ENCODE measurements around the gene ORM1. TPM values are rescaled to one million over a fixed set of nuclear protein-coding genes. Genes with fewer than 3 reads are reported as not detected.

The ORM1 gene
- polyA plus RNA-seq, 4 donors, result 0.15 to 6.9 (median 1.3) TPM; not detected in 1

DNA sequence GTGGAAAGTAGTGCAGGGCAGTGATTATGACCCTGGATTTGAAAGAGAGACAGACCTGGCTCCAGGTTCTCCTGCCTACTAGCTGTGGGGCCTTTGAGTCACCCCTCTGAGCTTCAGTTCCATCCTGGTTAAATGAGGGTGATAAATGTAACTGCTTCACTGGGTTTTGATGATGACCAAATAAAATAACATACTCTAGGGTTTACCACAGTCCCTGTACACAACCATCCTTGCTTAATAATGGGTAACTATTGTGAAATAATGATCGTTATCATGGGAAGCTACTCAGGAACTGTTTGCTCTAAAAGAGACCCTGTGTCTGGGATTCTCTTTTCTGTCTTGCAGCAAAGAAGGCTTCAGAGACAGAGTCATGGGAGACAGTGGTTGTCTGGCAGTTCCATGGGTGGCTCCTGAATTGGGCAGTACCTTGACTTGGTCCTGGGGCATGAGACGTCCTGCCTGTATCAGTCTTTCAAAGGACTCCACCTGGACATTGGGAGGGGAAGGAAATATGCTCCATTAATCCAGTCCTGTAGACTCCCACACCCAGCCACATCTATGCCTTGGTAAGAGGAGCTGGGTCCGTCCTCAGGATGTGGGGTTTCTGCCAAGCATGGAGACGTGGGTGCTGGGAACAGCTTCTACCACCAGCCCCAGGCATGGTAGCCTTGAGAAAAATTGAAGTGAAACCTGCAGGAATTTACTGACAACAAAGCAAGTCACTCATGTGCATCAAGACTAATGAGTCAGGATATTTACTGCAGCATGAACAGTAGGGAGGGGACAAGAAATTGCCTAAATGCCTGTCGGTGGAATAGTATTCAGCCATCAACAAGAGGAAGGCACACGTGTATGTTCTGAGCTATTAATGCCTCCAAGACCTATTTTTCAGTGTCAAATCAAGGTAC, 41.5 kb downstream of the ORM1 start:
- H3K4me1 ChIP-seq (ENCODE audit: control insufficient read depth in 3 of 3, insufficient read depth in 2 of 3, low read depth in 1 of 3, low read length in 2 of 3), result peaks cover 0 to 8% (median 1%) of the 10 kb centered on the region in 3 donors
- WGBS, 3 donors, result 57 to 65% (median 62%) methylated on average over 6 of the region's 6 CpGs
- DNase-seq (no peak), FAIRE-seq (no peak)
- H3K36me3 ChIP-seq (ENCODE audit: control insufficient read depth in 3 of 3, insufficient read depth in 2 of 3, low read depth in 1 of 3, low read length in 3 of 3), result peaks cover 12 to 58% (median 27%) of the 10 kb centered on the region in 3 donors
- H3K27me3 ChIP-seq (ENCODE audit: control insufficient read depth in 3 of 3, insufficient read depth in 3 of 3, low read length in 3 of 3), result no peaks in the 10 kb centered on the region
- no peak overlapping the region for H3K4me3 ChIP-seq (ENCODE audit: low read depth in 1 of 3, low read length in 3 of 3)
- peak overlapping the region in 1 of 3 donors; percentile 87 for H3K27ac ChIP-seq (ENCODE audit: low read depth in 1 of 3, low read length in 2 of 3)
- no peaks in the 10 kb centered on the region for H3K9me3 ChIP-seq (ENCODE audit: control insufficient read depth in 2 of 2, insufficient read depth in 1 of 2, low read depth in 1 of 2, low read length in 1 of 2)

- no peak overlapping the region for H3K4me3 ChIP-seq (ENCODE audit: low read depth in 1 of 3, low read length in 3 of 3)
- no peak for FAIRE-seq
- H3K27me3 ChIP-seq (ENCODE audit: control insufficient read depth in 3 of 3, insufficient read depth in 3 of 3, low read length in 3 of 3), result no peaks in the 10 kb centered on the region
- no peak overlapping the region for H3K27ac ChIP-seq (ENCODE audit: low read depth in 1 of 3, low read length in 2 of 3)
- peaks cover 0 to 8% (median 1%) of the 10 kb centered on the region in 3 donors for H3K4me1 ChIP-seq (ENCODE audit: control insufficient read depth in 3 of 3, insufficient read depth in 2 of 3, low read depth in 1 of 3, low read length in 2 of 3)
- no peak for DNase-seq
- H3K36me3 ChIP-seq (ENCODE audit: control insufficient read depth in 3 of 3, insufficient read depth in 2 of 3, low read depth in 1 of 3, low read length in 3 of 3), result peaks cover 12 to 55% (median 21%) of the 10 kb centered on the region in 3 donors
- WGBS, 3 donors, result 90 to 97% (median 90%) methylated on average over 2 of the region's 2 CpGs
- H3K9me3 ChIP-seq (ENCODE audit: control insufficient read depth in 2 of 2, insufficient read depth in 1 of 2, low read depth in 1 of 2, low read length in 1 of 2), result no peaks in the 10 kb centered on the region
These were observed 42.3 kb downstream of the ORM1 start for GRCh38 chr9:114365194-114365593.

DNA sequence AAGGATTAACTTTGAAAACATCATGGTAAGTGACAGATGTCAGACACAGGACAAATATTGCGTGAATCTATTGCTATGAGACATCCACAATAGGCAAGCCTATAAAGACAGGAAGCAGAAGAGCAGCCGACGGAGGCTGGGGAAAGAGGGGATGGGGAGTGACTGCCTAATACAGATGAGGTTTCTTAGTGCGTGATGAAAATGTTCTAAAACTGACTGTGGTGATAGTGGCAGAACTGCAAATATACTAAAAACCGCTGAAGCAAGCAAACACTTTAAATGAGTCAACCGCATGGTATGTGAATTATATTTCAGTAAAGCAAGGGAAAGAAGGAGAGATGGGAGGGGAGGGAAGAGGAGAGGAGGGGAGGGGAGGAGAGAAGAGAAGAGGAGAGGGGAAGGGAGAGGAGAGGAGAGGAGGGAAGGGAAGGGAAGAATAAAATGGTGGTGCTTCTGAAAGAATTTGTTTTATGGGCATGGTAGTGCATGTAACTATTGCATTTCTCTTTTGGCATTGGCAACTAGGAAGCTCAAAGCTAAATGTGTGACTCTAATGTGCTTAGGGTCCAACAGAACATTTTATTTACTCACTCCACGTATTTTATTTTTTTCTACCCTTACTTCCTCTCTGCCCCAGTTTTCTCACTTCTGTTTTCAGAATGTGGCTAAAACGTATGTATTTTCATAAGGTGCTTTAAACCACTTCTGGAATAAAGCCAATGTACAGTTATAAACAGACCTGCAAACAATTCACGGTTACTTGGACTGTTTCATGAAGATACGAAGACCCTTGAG, 43.6 kb downstream of the ORM1 start:
- WGBS, 3 donors, result 38 to 62% (median 53%) methylated on average over 10 of the region's 10 CpGs
- no peak for FAIRE-seq

DNA sequence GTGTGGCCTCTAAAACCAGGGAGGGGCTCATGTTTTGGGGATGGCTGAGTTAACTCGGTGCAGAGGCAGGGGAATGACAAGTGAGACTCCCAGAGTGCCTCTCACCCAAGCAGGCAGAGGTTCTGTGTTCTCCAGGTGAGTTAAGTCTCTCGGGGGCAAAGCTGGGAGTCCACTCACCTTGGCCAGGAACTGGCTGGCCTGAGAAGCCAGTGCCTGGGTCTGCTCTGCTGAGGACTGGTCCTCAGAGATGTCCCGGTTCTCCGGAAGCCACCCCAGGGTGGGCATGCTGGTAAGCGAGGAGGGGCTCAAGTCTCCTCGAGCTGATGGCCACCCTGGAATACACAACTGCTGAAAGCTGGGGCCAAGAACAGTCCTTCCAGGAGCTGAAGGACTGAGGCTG, 44.5 kb downstream of the ORM1 start:
- H3K36me3 ChIP-seq (ENCODE audit: control insufficient read depth in 3 of 3, insufficient read depth in 2 of 3, low read depth in 1 of 3, low read length in 3 of 3), result peaks cover 2 to 54% (median 21%) of the 10 kb centered on the region in 3 donors
- WGBS, 3 donors, result 84 to 87% (median 85%) methylated on average over 6 of the region's 6 CpGs
- H3K9me3 ChIP-seq (ENCODE audit: control insufficient read depth in 2 of 2, insufficient read depth in 1 of 2, low read depth in 1 of 2, low read length in 1 of 2), result no peaks in the 10 kb centered on the region
- peaks cover 0 to 8% (median 1%) of the 10 kb centered on the region in 3 donors for H3K4me1 ChIP-seq (ENCODE audit: control insufficient read depth in 3 of 3, insufficient read depth in 2 of 3, low read depth in 1 of 3, low read length in 2 of 3)
- H3K27ac ChIP-seq (ENCODE audit: low read depth in 1 of 3, low read length in 2 of 3), result peak overlapping the region in 2 of 3 donors; percentile 12 to 92
- H3K27me3 ChIP-seq (ENCODE audit: control insufficient read depth in 3 of 3, insufficient read depth in 3 of 3, low read length in 3 of 3), result no peaks in the 10 kb centered on the region
- no peak overlapping the region for H3K4me3 ChIP-seq (ENCODE audit: low read depth in 1 of 3, low read length in 3 of 3)
- FAIRE-seq, result no peak
- DNase-seq, result no peak

More for the DNA sequence above, 43.6 kb downstream of the ORM1 start:
- Histone ChIP-seq H3K4me1 (ENCODE audit: control insufficient read depth in 3 of 3, insufficient read depth in 2 of 3, low read depth in 1 of 3, low read length in 2 of 3) (peaks cover 0 to 8% (median 1%) of the 10 kb centered on the region in 3 donors), H3K27me3 (ENCODE audit: control insufficient read depth in 3 of 3, insufficient read depth in 3 of 3, low read length in 3 of 3) (no peaks in the 10 kb centered on the region), H3K36me3 (ENCODE audit: control insufficient read depth in 3 of 3, insufficient read depth in 2 of 3, low read depth in 1 of 3, low read length in 3 of 3) (peaks cover 6 to 55% (median 26%) of the 10 kb centered on the region in 3 donors), H3K27ac (ENCODE audit: low read depth in 1 of 3, low read length in 2 of 3) (peak overlapping the region in 2 of 3 donors; percentile 4 to 72), H3K9me3 (ENCODE audit: control insufficient read depth in 2 of 2, insufficient read depth in 1 of 2, low read depth in 1 of 2, low read length in 1 of 2) (no peaks in the 10 kb centered on the region), H3K4me3 (ENCODE audit: low read depth in 1 of 3, low read length in 3 of 3) (no peak overlapping the region)
- DNase-seq, result peak in 1 of 2 donors; percentile 43

- FAIRE-seq, result no peak
- Histone ChIP-seq H3K27me3 (ENCODE audit: control insufficient read depth in 3 of 3, insufficient read depth in 3 of 3, low read length in 3 of 3) (no peaks in the 10 kb centered on the region), H3K9me3 (ENCODE audit: control insufficient read depth in 2 of 2, insufficient read depth in 1 of 2, low read depth in 1 of 2, low read length in 1 of 2) (no peaks in the 10 kb centered on the region), H3K4me3 (ENCODE audit: low read depth in 1 of 3, low read length in 3 of 3) (no peak overlapping the region), H3K4me1 (ENCODE audit: control insufficient read depth in 3 of 3, insufficient read depth in 2 of 3, low read depth in 1 of 3, low read length in 2 of 3) (peaks cover 0 to 8% (median 1%) of the 10 kb centered on the region in 3 donors), H3K36me3 (ENCODE audit: control insufficient read depth in 3 of 3, insufficient read depth in 2 of 3, low read depth in 1 of 3, low read length in 3 of 3) (peaks cover 2 to 52% (median 21%) of the 10 kb centered on the region in 3 donors), H3K27ac (ENCODE audit: low read depth in 1 of 3, low read length in 2 of 3) (peak overlapping the region in 2 of 3 donors; percentile 25 to 92)
- 86 to 88% (median 87%) methylated on average over 14 of the region's 14 CpGs for WGBS, 3 donors
- no peak for DNase-seq
These were observed 45.1 kb downstream of the ORM1 start for GRCh38 chr9:114367772-114368569.

GRCh38 chr9:114369216-114370130, 46.6 kb downstream of the ORM1 start:
- Histone ChIP-seq H3K9me3 (ENCODE audit: control insufficient read depth in 2 of 2, insufficient read depth in 1 of 2, low read depth in 1 of 2, low read length in 1 of 2) (no peaks in the 10 kb centered on the region), H3K27ac (ENCODE audit: low read depth in 1 of 3, low read length in 2 of 3) (peak overlapping the region in 2 of 3 donors; percentile 6 to 21), H3K36me3 (ENCODE audit: control insufficient read depth in 3 of 3, insufficient read depth in 2 of 3, low read depth in 1 of 3, low read length in 3 of 3) (peaks cover 4 to 59% (median 20%) of the 10 kb centered on the region in 3 donors), H3K4me1 (ENCODE audit: control insufficient read depth in 3 of 3, insufficient read depth in 2 of 3, low read depth in 1 of 3, low read length in 2 of 3) (peaks cover 0 to 5% (median under 1%) of the 10 kb centered on the region in 3 donors), H3K27me3 (ENCODE audit: control insufficient read depth in 3 of 3, insufficient read depth in 3 of 3, low read length in 3 of 3) (no peaks in the 10 kb centered on the region), H3K4me3 (ENCODE audit: low read depth in 1 of 3, low read length in 3 of 3) (no peak overlapping the region)
- 89 to 97% (median 95%) methylated on average over 9 of the region's 9 CpGs for WGBS, 3 donors
- no peak for FAIRE-seq
- DNase-seq, result no peak

- DNase-seq, result no peak
- peaks cover 0 to 4% (median 0%) of the 10 kb centered on the region in 3 donors for H3K4me1 ChIP-seq (ENCODE audit: control insufficient read depth in 3 of 3, insufficient read depth in 2 of 3, low read depth in 1 of 3, low read length in 2 of 3)
- H3K27me3 ChIP-seq (ENCODE audit: control insufficient read depth in 3 of 3, insufficient read depth in 3 of 3, low read length in 3 of 3), result no peaks in the 10 kb centered on the region
- H3K4me3 ChIP-seq (ENCODE audit: low read depth in 1 of 3, low read length in 3 of 3), result no peak overlapping the region
- FAIRE-seq, result no peak
- H3K36me3 ChIP-seq (ENCODE audit: control insufficient read depth in 3 of 3, insufficient read depth in 2 of 3, low read depth in 1 of 3, low read length in 3 of 3), result peaks cover 5 to 61% (median 17%) of the 10 kb centered on the region in 3 donors
- H3K27ac ChIP-seq (ENCODE audit: low read depth in 1 of 3, low read length in 2 of 3), result peak overlapping the region in 1 of 3 donors; percentile 42
- H3K9me3 ChIP-seq (ENCODE audit: control insufficient read depth in 2 of 2, insufficient read depth in 1 of 2, low read depth in 1 of 2, low read length in 1 of 2), result no peaks in the 10 kb centered on the region
- 79 to 89% (median 88%) methylated on average over 6 of the region's 6 CpGs for WGBS, 3 donors
These were observed 47.5 kb downstream of the ORM1 start for GRCh38 chr9:114370251-114370967.

Data from small intestine (tissue), 7 donors.